Measurements from ENCODE around the gene RAB35.

GRCh38 chr12:120121343-120121742, 4.8 kb upstream of the RAB35 start:
- TF ChIP-seq CTCF (IDR thresholded peaks at IDR 0.05; ENCODE audit: insufficient read depth, low read length, poor library complexity, severe bottlenecking) (no peak), EZH2phosphoT487 (conservative IDR thresholded peaks at IDR 0.05; ENCODE audit: low read length) (no peak)
